ENCODE measurements around the gene BRD7.

The BRD7 gene

GRCh38 chr16:50297301-50298074 is 71.3 kb downstream of the BRD7 start:
- Histone ChIP-seq H3K36me3 (replicated peaks in 1 of 2; ENCODE audit: control insufficient read depth in 2 of 2, insufficient read depth in 2 of 2, low read length in 2 of 2) (no peaks in the 10 kb centered on the region), H3K23ac (ENCODE audit: low read depth, low read length, poor library complexity) (no peak overlapping the region), H3K4me2 (ENCODE audit: insufficient read depth, low read length, poor library complexity, severe bottlenecking) (no peak overlapping the region), H3K18ac (ENCODE audit: low read length) (no peak overlapping the region), H3K27ac (replicated peaks; ENCODE audit: low read length) (no peak overlapping the region), H2BK15ac (ENCODE audit: low read length) (no peak overlapping the region), H3K27me3 (ENCODE audit: control insufficient read depth in 3 of 3, insufficient read depth in 3 of 3, low read depth in 1 of 3, low read length in 3 of 3) (peaks cover 0 to under 1% (median 0%) of the 10 kb centered on the region in 3 experiments), H3K4me1 (ENCODE audit: control insufficient read depth in 2 of 2, insufficient read depth in 1 of 2, low read depth in 1 of 2, low read length in 2 of 2) (no peaks in the 10 kb centered on the region), H2BK12ac (ENCODE audit: low read length) (no peak overlapping the region), H4K91ac (ENCODE audit: low read depth, low read length, poor library complexity) (no peak overlapping the region), H3K4ac (ENCODE audit: low read length) (no peak overlapping the region), H3K14ac (ENCODE audit: low read length) (peak overlapping the region; percentile 77), H3K9ac (ENCODE audit: low read depth, low read length, poor library complexity) (no peak overlapping the region), H2BK120ac (ENCODE audit: low read depth, low read length) (no peak overlapping the region), H3K79me1 (ENCODE audit: low read depth, low read length) (peaks cover 1% of the 10 kb centered on the region), H4K8ac (ENCODE audit: low read depth, low read length) (no peak overlapping the region), H2BK5ac (ENCODE audit: low read length) (no peak overlapping the region), H3K9me3 (replicated peaks in 1 of 2; ENCODE audit: control insufficient read depth in 2 of 2, insufficient read depth in 1 of 2, low read depth in 1 of 2, low read length in 2 of 2) (no peaks in the 10 kb centered on the region), H3K4me3 (ENCODE audit: low read length in 2 of 2) (no peak overlapping the region), H2AK5ac (ENCODE audit: low read depth, low read length) (no peak overlapping the region), H2AFZ (ENCODE audit: low read length) (no peak overlapping the region)
- DNase-seq (ENCODE audit: low spot score) = no peak
- WGBS, 2 donors (ENCODE audit: extremely low coverage in 2 of 2, insufficient read length in 2 of 2, insufficient replicate concordance in 1 of 2) = no CpG with 5 or more reads among the region's 15 CpGs

- Histone ChIP-seq H3K4ac (ENCODE audit: low read length) (no peak overlapping the region), H2AK5ac (ENCODE audit: low read depth, low read length) (no peak overlapping the region), H4K8ac (ENCODE audit: low read depth, low read length) (no peak overlapping the region), H2BK15ac (ENCODE audit: low read length) (no peak overlapping the region), H2BK120ac (ENCODE audit: low read depth, low read length) (no peak overlapping the region), H3K9ac (ENCODE audit: low read depth, low read length, poor library complexity) (no peak overlapping the region), H3K23ac (ENCODE audit: low read depth, low read length, poor library complexity) (no peak overlapping the region), H3K9me3 (replicated peaks in 1 of 2; ENCODE audit: control insufficient read depth in 2 of 2, insufficient read depth in 1 of 2, low read depth in 1 of 2, low read length in 2 of 2) (no peaks in the 10 kb centered on the region), H3K18ac (ENCODE audit: low read length) (no peak overlapping the region), H3K4me2 (ENCODE audit: insufficient read depth, low read length, poor library complexity, severe bottlenecking) (no peak overlapping the region), H3K4me1 (ENCODE audit: control insufficient read depth in 2 of 2, insufficient read depth in 1 of 2, low read depth in 1 of 2, low read length in 2 of 2) (peaks cover 0 to 2% of the 10 kb centered on the region in 2 donors), H3K4me3 (ENCODE audit: low read length in 2 of 2) (no peak overlapping the region), H2BK12ac (ENCODE audit: low read length) (no peak overlapping the region), H3K36me3 (replicated peaks in 1 of 2; ENCODE audit: control insufficient read depth in 2 of 2, insufficient read depth in 2 of 2, low read length in 2 of 2) (no peaks in the 10 kb centered on the region), H3K27ac (replicated peaks; ENCODE audit: low read length) (no peak overlapping the region), H4K91ac (ENCODE audit: low read depth, low read length, poor library complexity) (no peak overlapping the region), H2BK5ac (ENCODE audit: low read length) (peak overlapping the region; percentile 75), H3K27me3 (ENCODE audit: control insufficient read depth in 3 of 3, insufficient read depth in 3 of 3, low read depth in 1 of 3, low read length in 3 of 3) (no peaks in the 10 kb centered on the region), H3K14ac (ENCODE audit: low read length) (no peak overlapping the region), H3K79me1 (ENCODE audit: low read depth, low read length) (peaks cover 1% of the 10 kb centered on the region), H2AFZ (ENCODE audit: low read length) (no peak overlapping the region)
- no peak for DNase-seq (ENCODE audit: low spot score)
- WGBS, 2 donors (ENCODE audit: extremely low coverage in 2 of 2, insufficient read length in 2 of 2, insufficient replicate concordance in 1 of 2) = no CpG with 5 or more reads among the region's 2 CpGs
These were observed 72.0 kb downstream of the BRD7 start for GRCh38 chr16:50296807-50297206.

- Histone ChIP-seq H3K79me1 (ENCODE audit: low read depth, low read length) (peaks cover 1% of the 10 kb centered on the region), H3K4ac (ENCODE audit: low read length) (no peak overlapping the region), H2BK5ac (ENCODE audit: low read length) (peak overlapping the region; percentile 19), H3K4me2 (ENCODE audit: insufficient read depth, low read length, poor library complexity, severe bottlenecking) (no peak overlapping the region), H3K9ac (ENCODE audit: low read depth, low read length, poor library complexity) (no peak overlapping the region), H2BK15ac (ENCODE audit: low read length) (no peak overlapping the region), H3K4me3 (ENCODE audit: low read length in 2 of 2) (peak overlapping the region in 1 of 2 donors; percentile 19), H3K4me1 (ENCODE audit: control insufficient read depth in 2 of 2, insufficient read depth in 1 of 2, low read depth in 1 of 2, low read length in 2 of 2) (peaks cover 2 to 5% of the 10 kb centered on the region in 2 donors), H3K18ac (ENCODE audit: low read length) (no peak overlapping the region), H2AK5ac (ENCODE audit: low read depth, low read length) (no peak overlapping the region), H3K36me3 (replicated peaks in 1 of 2; ENCODE audit: control insufficient read depth in 2 of 2, insufficient read depth in 2 of 2, low read length in 2 of 2) (no peaks in the 10 kb centered on the region), H4K91ac (ENCODE audit: low read depth, low read length, poor library complexity) (no peak overlapping the region), H3K9me3 (replicated peaks in 1 of 2; ENCODE audit: control insufficient read depth in 2 of 2, insufficient read depth in 1 of 2, low read depth in 1 of 2, low read length in 2 of 2) (no peaks in the 10 kb centered on the region), H2BK12ac (ENCODE audit: low read length) (no peak overlapping the region), H4K8ac (ENCODE audit: low read depth, low read length) (no peak overlapping the region), H3K14ac (ENCODE audit: low read length) (no peak overlapping the region), H2AFZ (ENCODE audit: low read length) (no peak overlapping the region), H3K23ac (ENCODE audit: low read depth, low read length, poor library complexity) (no peak overlapping the region), H3K27ac (replicated peaks; ENCODE audit: low read length) (no peak overlapping the region), H2BK120ac (ENCODE audit: low read depth, low read length) (no peak overlapping the region), H3K27me3 (ENCODE audit: control insufficient read depth in 3 of 3, insufficient read depth in 3 of 3, low read depth in 1 of 3, low read length in 3 of 3) (no peaks in the 10 kb centered on the region)
- no peak for DNase-seq (ENCODE audit: low spot score)
- WGBS, 2 donors (ENCODE audit: extremely low coverage in 2 of 2, insufficient read length in 2 of 2, insufficient replicate concordance in 1 of 2) = no CpG with 5 or more reads among the region's 7 CpGs
These were observed 73.2 kb downstream of the BRD7 start for GRCh38 chr16:50295541-50296132.

- Histone ChIP-seq H2AFZ (ENCODE audit: low read length) (no peak overlapping the region), H3K27ac (replicated peaks; ENCODE audit: low read length) (no peak overlapping the region), H4K91ac (ENCODE audit: low read depth, low read length, poor library complexity) (no peak overlapping the region), H3K4me2 (ENCODE audit: insufficient read depth, low read length, poor library complexity, severe bottlenecking) (no peak overlapping the region), H3K79me1 (ENCODE audit: low read depth, low read length) (peaks cover 1% of the 10 kb centered on the region), H2BK5ac (ENCODE audit: low read length) (peak overlapping the region; percentile 10), H3K23ac (ENCODE audit: low read depth, low read length, poor library complexity) (no peak overlapping the region), H3K18ac (ENCODE audit: low read length) (no peak overlapping the region), H3K9me3 (replicated peaks in 1 of 2; ENCODE audit: control insufficient read depth in 2 of 2, insufficient read depth in 1 of 2, low read depth in 1 of 2, low read length in 2 of 2) (no peaks in the 10 kb centered on the region), H2BK15ac (ENCODE audit: low read length) (no peak overlapping the region), H3K36me3 (replicated peaks in 1 of 2; ENCODE audit: control insufficient read depth in 2 of 2, insufficient read depth in 2 of 2, low read length in 2 of 2) (no peaks in the 10 kb centered on the region), H3K14ac (ENCODE audit: low read length) (no peak overlapping the region), H4K8ac (ENCODE audit: low read depth, low read length) (no peak overlapping the region), H3K4me3 (ENCODE audit: low read length in 2 of 2) (no peak overlapping the region), H3K4ac (ENCODE audit: low read length) (no peak overlapping the region), H3K4me1 (ENCODE audit: control insufficient read depth in 2 of 2, insufficient read depth in 1 of 2, low read depth in 1 of 2, low read length in 2 of 2) (peaks cover 2 to 5% of the 10 kb centered on the region in 2 donors), H3K27me3 (ENCODE audit: control insufficient read depth in 3 of 3, insufficient read depth in 3 of 3, low read depth in 1 of 3, low read length in 3 of 3) (no peaks in the 10 kb centered on the region), H2BK120ac (ENCODE audit: low read depth, low read length) (no peak overlapping the region), H2AK5ac (ENCODE audit: low read depth, low read length) (no peak overlapping the region), H3K9ac (ENCODE audit: low read depth, low read length, poor library complexity) (no peak overlapping the region), H2BK12ac (ENCODE audit: low read length) (no peak overlapping the region)
- no CpG with 5 or more reads among the region's 4 CpGs for WGBS, 2 donors (ENCODE audit: extremely low coverage in 2 of 2, insufficient read length in 2 of 2, insufficient replicate concordance in 1 of 2)
- DNase-seq (ENCODE audit: low spot score) = no peak
These were observed 73.8 kb downstream of the BRD7 start for GRCh38 chr16:50294955-50295354.
